Endometrial microvascular endothelial cells (primary cell): Measurements from ENCODE around the gene MPV17L2. TPM values are rescaled to one million over a fixed set of nuclear protein-coding genes. Genes with fewer than 3 reads are reported as not detected.

Experiments used
- in situ Hi-C: cut with HindIII; loops from 2 replicates; pipeline ENCODE4 v1.10.0; 2017; ENCODE audit warnings: low sequenced_read_pairs, low pct_unique_long_range_greater_than_20kb; ENCODE audit errors: inconsistent ontology term
- total RNA-seq: library from RNA; depleted of rRNA; stranded (reverse); fragments of >200 nt; gene quantifications from one replicate; pipeline ENCODE4 v1.2.3, GENCODE V29; 2015; ENCODE audit errors: inconsistent ontology term

Gene MPV17L2
- total RNA-seq, 1 donor from 2014 or later, result 52.6 TPM

GRCh38 chr19:18226956-18227780 lies 34.1 kb downstream of the MPV17L2 start:
- in situ Hi-C loops, result no loop called here

DNA sequence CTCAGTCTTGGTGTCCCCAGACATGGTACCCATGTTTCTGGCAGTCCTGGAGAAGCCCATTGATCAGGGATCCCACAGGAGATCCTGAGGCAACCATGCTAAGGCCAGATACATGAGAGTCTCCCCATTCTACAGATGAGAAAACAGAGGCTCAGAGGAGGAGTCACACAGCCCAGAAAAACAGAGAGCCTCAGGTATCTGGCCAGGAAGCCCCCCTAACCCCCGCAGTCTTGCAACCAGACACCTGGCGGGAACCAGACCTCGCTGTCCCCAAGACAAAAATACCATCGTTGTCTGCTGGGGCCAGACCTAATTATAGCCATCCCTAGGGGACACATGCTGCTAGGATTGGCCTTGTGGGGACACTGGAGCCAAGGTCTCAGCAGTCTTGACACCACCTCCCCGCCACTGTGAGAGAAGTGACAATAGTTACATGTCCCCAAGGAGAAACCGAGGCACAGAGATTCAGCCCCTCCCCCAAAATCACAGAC lies 34.8 kb downstream of the MPV17L2 start:
- in situ Hi-C loops, result no loop called here

GRCh38 chr19:18229474-18229873 lies 36.5 kb downstream of the MPV17L2 start:
- in situ Hi-C loops, result no loop called here

DNA sequence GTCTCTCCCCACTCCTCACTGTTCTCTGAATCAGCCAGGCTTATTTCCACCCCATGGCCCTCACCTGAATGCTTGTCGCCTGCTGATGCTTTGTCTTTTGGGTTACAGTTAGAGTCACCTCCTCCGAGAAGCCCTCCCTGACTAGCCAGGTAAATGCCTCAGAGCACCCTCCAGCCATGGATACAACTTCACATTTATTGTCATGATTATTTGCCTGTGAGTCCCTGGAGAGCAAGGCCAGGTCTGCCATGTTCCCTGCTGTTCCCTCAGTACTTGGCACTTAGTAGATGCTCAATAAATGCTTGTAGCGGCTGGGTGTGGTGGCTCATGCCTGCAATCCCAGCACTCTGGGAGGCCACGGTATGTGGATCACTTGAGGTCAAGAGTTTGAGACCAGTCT lies 36.9 kb downstream of the MPV17L2 start:
- in situ Hi-C loops, result no loop called here

- in situ Hi-C loops, result no loop called here
These were observed 38.1 kb downstream of the MPV17L2 start for GRCh38 chr19:18230941-18231734.

DNA sequence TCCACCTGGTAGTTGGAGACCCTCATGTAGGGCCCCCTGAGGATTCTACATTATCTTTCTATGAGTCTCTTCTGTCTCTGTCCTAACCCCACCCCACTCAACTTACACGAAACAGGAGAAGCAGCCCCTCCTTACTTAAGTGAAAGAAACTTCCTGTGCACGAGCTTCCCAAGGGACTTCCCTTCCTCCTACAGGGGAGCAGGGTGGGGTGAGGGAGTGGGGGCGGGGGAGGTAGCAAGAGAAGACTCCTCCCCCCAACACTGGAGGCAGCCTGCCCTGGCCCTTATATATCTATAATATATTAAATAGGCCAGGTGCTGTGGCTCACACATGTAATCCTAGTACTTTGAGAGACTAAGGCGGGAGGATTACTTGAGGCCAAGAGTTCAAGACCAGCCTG lies 38.8 kb downstream of the MPV17L2 start:
- in situ Hi-C loops, result no loop called here

- in situ Hi-C loops, result no loop called here
These were observed 39.7 kb downstream of the MPV17L2 start for GRCh38 chr19:18232540-18233223.

GRCh38 chr19:18233224-18233825 lies 40.3 kb downstream of the MPV17L2 start:
- in situ Hi-C loops, result no loop called here

DNA sequence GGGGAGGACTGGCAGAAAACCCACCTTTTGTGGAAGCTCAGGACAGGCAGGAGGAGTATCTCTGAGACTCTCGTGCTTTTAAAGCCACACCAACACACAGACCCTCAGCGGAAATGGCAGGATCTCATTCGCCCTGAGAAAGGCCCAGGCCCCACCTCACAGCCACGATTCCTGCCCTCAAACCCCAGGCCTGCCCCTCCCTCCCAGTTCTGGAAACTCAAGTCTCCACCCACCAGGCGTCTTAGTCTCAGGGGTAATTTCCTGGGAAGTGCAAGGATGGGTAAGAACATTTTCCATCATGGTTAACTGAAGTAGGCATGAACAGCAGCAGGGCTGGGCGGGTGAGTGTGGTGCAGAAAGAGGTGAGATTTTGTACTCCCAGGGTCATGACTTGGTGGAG lies 41.2 kb downstream of the MPV17L2 start:
- in situ Hi-C loops, result no loop called here

GRCh38 chr19:18239303-18239702 lies 46.3 kb downstream of the MPV17L2 start:
- in situ Hi-C loops, result no loop called here

- in situ Hi-C loops, result no loop called here
These were observed 52.3 kb downstream of the MPV17L2 start for GRCh38 chr19:18245297-18245696.

Other genes starting within 250 kb of the MPV17L2 start
- gene KCNN1, start 226.1 kb upstream of the MPV17L2 start, total RNA-seq, result not detected
- 26.1 TPM for gene ARRDC2, start 185.0 kb upstream of the MPV17L2 start, total RNA-seq
- gene IL12RB1, start 106.3 kb upstream of the MPV17L2 start, total RNA-seq, result 0.74 TPM
- 4.2 TPM for gene MAST3, start 95.4 kb upstream of the MPV17L2 start, total RNA-seq
- 11.2 TPM for gene PIK3R2, start 40.1 kb upstream of the MPV17L2 start, total RNA-seq
- 13.2 TPM for gene IFI30, start 19.4 kb upstream of the MPV17L2 start, total RNA-seq
- 2.6 TPM for gene RAB3A, start 10.8 kb downstream of the MPV17L2 start, total RNA-seq
- not detected for gene PDE4C, start 33.2 kb downstream of the MPV17L2 start, total RNA-seq
- 0.46 TPM for gene IQCN, start 81.2 kb downstream of the MPV17L2 start, total RNA-seq
- gene JUND, start 88.4 kb downstream of the MPV17L2 start, total RNA-seq, result 99.6 TPM
- 293 TPM for gene LSM4, start 129.9 kb downstream of the MPV17L2 start, total RNA-seq
- 5.8 TPM for gene PGPEP1, start 147.4 kb downstream of the MPV17L2 start, total RNA-seq
- 305 TPM for gene GDF15, start 192.9 kb downstream of the MPV17L2 start, total RNA-seq
- not detected for gene LRRC25, start 204.4 kb downstream of the MPV17L2 start, total RNA-seq
- 174 TPM for gene SSBP4, start 226.2 kb downstream of the MPV17L2 start, total RNA-seq
- 22.4 TPM for gene ISYNA1, start 244.9 kb downstream of the MPV17L2 start, total RNA-seq